Neural cell (in vitro differentiated cells): ENCODE measurements around the gene ATP5PO. TPM values are rescaled to one million over a fixed set of nuclear protein-coding genes. Genes with fewer than 3 reads are reported as not detected.

Source experiments
- H2AFZ ChIP-seq: fragments of 200-600, 300-800 bp; sonication (generic), shearing (Covaris generic); 2 replicates; pipeline ENCODE4 v1.6.0; 2014; ENCODE audit warnings: low read depth, mild to moderate bottlenecking, antibody characterized with exemption, low read length, moderate library complexity
- H3F3A ChIP-seq: fragments of 200-600 bp; shearing (Covaris generic); 2 replicates; pipeline ENCODE4 v1.6.1; 2016; ENCODE audit warnings: mild to moderate bottlenecking, moderate library complexity, mixed read lengths, antibody characterized with exemption, low read length; ENCODE audit not compliant: insufficient read depth, poor library complexity, severe bottlenecking
- H3K27ac ChIP-seq: fragments of 200-600, 300-800 bp; sonication (generic), shearing (Covaris generic); 2 replicates; pipeline ENCODE4 v1.5.1; 2014; ENCODE audit warnings: mild to moderate bottlenecking, low read length, moderate library complexity
- H3K27me3 ChIP-seq: fragments of 300-800, 200-600 bp; sonication (generic), shearing (Covaris generic); 2 replicates; pipeline ENCODE4 v1.6.0; 2014; ENCODE audit warnings: mild to moderate bottlenecking, low read depth, low read length, moderate library complexity; ENCODE audit not compliant: insufficient read depth
- H3K36me3 ChIP-seq: fragments of 300-800, 200-600 bp; sonication (generic), shearing (Covaris generic); 2 replicates; pipeline ENCODE4 v1.5.1; 2014; ENCODE audit warnings: mild to moderate bottlenecking, antibody characterized with exemption, low read length, moderate library complexity; ENCODE audit not compliant: insufficient read depth
- H3K4me2 ChIP-seq: fragments of 300-800, 200-600 bp; sonication (generic), shearing (Covaris generic); 2 replicates; pipeline ENCODE4 v1.6.0; 2014; ENCODE audit warnings: mild to moderate bottlenecking, low read length
- H3K4me3 ChIP-seq: fragments of 300-800, 200-600 bp; sonication (generic), shearing (Covaris generic); 2 replicates; pipeline ENCODE4 v1.5.1; 2014; ENCODE audit warnings: mild to moderate bottlenecking, low read length, moderate library complexity
- H3K79me2 ChIP-seq: fragments of 200-600 bp; shearing (Covaris generic); replicated peaks from 2 replicates; pipeline ENCODE4 v1.6.0; 2014; ENCODE audit warnings: mild to moderate bottlenecking, low read length, moderate library complexity; ENCODE audit not compliant: insufficient read depth
- H3K9ac ChIP-seq: fragments of 300-800, 200-600 bp; sonication (generic), shearing (Covaris generic); 2 replicates; pipeline ENCODE4 v1.6.1; 2016; ENCODE audit warnings: mild to moderate bottlenecking, low read length, mixed read lengths
- H3K9me2 ChIP-seq: fragments of 200-600 bp; shearing (Covaris generic); 2 replicates; pipeline ENCODE4 v1.6.1; 2016; ENCODE audit warnings: mild to moderate bottlenecking, low read length, mixed read lengths; ENCODE audit not compliant: insufficient read depth
- H3K9me3 ChIP-seq: fragments of 200-600, 300-800 bp; sonication (generic), shearing (Covaris generic); 2 replicates; pipeline ENCODE4 v1.6.1; 2016; ENCODE audit warnings: mild to moderate bottlenecking, mixed run types, low read length, moderate library complexity, mixed read lengths
- H4K20me1 ChIP-seq: fragments of 200-600 bp; shearing (Covaris generic); 2 replicates; pipeline ENCODE4 v1.6.1; 2016; ENCODE audit warnings: mild to moderate bottlenecking, mixed run types; ENCODE audit not compliant: insufficient read depth
- CTCF ChIP-seq: fragments of 450-650 bp; IDR thresholded peaks from 2 replicates; pipeline ENCODE4 v1.5.1; 2014; ENCODE audit warnings: antibody characterized with exemption, mild to moderate bottlenecking, moderate library complexity; ENCODE audit not compliant: poor library complexity, severe bottlenecking
- EP300 ChIP-seq: fragments of 450-650 bp; conservative IDR thresholded peaks from 2 replicates; pipeline ENCODE4 v1.6.1; 2014; ENCODE audit warnings: antibody characterized with exemption, mild to moderate bottlenecking, moderate library complexity; ENCODE audit not compliant: poor library complexity, severe bottlenecking
- EZH2 ChIP-seq: fragments of 200-600, 300-800 bp; shearing (Covaris generic), sonication (generic); IDR thresholded peaks from 2 replicates; pipeline ENCODE4 v1.6.1; 2014; ENCODE audit warnings: antibody characterized with exemption, low read length, borderline replicate concordance, mild to moderate bottlenecking; ENCODE audit not compliant: insufficient read depth, poor library complexity, severe bottlenecking
- MXI1 ChIP-seq: fragments of 450-650 bp; conservative IDR thresholded peaks from 2 replicates; pipeline ENCODE4 v1.6.1; 2014; ENCODE audit warnings: antibody characterized with exemption, mild to moderate bottlenecking; ENCODE audit not compliant: poor library complexity, severe bottlenecking
- POLR2AphosphoS5 ChIP-seq: IDR thresholded peaks from 2 replicates; pipeline ENCODE4 v1.6.1; 2012
- RAD21 ChIP-seq: fragments of 450-650 bp; conservative IDR thresholded peaks from 2 replicates; pipeline ENCODE4 v1.6.1; 2014; ENCODE audit warnings: antibody characterized with exemption, mild to moderate bottlenecking, moderate library complexity
- REST ChIP-seq: IDR thresholded peaks from 2 replicates; pipeline ENCODE4 v1.6.1; 2012; ENCODE audit warnings: borderline replicate concordance
- SMC3 ChIP-seq: fragments of 450-650 bp; conservative IDR thresholded peaks from 2 replicates; pipeline ENCODE4 v1.6.1; 2014; ENCODE audit warnings: antibody characterized with exemption, mild to moderate bottlenecking, moderate library complexity; ENCODE audit not compliant: poor library complexity
- TAF1 ChIP-seq: IDR thresholded peaks from 2 replicates; pipeline ENCODE4 v1.6.1; 2012; ENCODE audit warnings: low read depth
- polyA plus RNA-seq: library from polyadenylated mRNA; depleted of rRNA; stranded (reverse); fragments of >200 nt; gene quantifications from 2 replicates; pipeline ENCODE4 v1.2.3, GENCODE V29; 2014

The ATP5PO gene
- polyA plus RNA-seq, 1 donor from 2014 or later, result 439 TPM

GRCh38 chr21:33937146-33937545, 21.5 kb upstream of the ATP5PO start:
- no peaks in the 10 kb centered on the region for H3K27me3 ChIP-seq
- H3F3A ChIP-seq, result no peaks in the 10 kb centered on the region
- H3K36me3 ChIP-seq, result no peaks in the 10 kb centered on the region
- H3K9me3 ChIP-seq, result no peaks in the 10 kb centered on the region
- H4K20me1 ChIP-seq, result no peaks in the 10 kb centered on the region
- H3K4me2 ChIP-seq, result no peak overlapping the region
- no peaks in the 10 kb centered on the region for H3K79me2 ChIP-seq
- H3K9me2 ChIP-seq, result no peaks in the 10 kb centered on the region
- TF ChIP-seq TAF1 (no peak), POLR2AphosphoS5 (no peak), EZH2 (no peak), SMC3 (no peak), RAD21 (no peak), CTCF (no peak), EP300 (no peak), MXI1 (no peak), REST (no peak)
- H2AFZ ChIP-seq, result no peak overlapping the region
- H3K9ac ChIP-seq, result no peak overlapping the region
- no peak overlapping the region for H3K4me3 ChIP-seq
- no peak overlapping the region for H3K27ac ChIP-seq

- Histone ChIP-seq H3K4me3 (no peak overlapping the region), H3F3A (no peaks in the 10 kb centered on the region), H3K9me3 (no peaks in the 10 kb centered on the region), H3K4me2 (no peak overlapping the region), H3K9ac (no peak overlapping the region), H4K20me1 (no peaks in the 10 kb centered on the region), H3K27ac (no peak overlapping the region), H3K36me3 (no peaks in the 10 kb centered on the region), H3K27me3 (no peaks in the 10 kb centered on the region), H3K79me2 (no peaks in the 10 kb centered on the region), H2AFZ (no peak overlapping the region), H3K9me2 (no peaks in the 10 kb centered on the region)
- TF ChIP-seq EP300 (no peak), EZH2 (no peak), REST (no peak), CTCF (no peak), RAD21 (no peak), SMC3 (no peak), MXI1 (no peak), POLR2AphosphoS5 (no peak), TAF1 (no peak)
These were observed 20.9 kb upstream of the ATP5PO start for GRCh38 chr21:33936301-33937038.
